Measurements from ENCODE around the gene ZNF318.
"Not testable (repeated sequence)": the region's sequence is repeated elsewhere in the genome, so short reads cannot be mapped to it uniquely, and the experiment has no call there.

Gene ZNF318

DNA sequence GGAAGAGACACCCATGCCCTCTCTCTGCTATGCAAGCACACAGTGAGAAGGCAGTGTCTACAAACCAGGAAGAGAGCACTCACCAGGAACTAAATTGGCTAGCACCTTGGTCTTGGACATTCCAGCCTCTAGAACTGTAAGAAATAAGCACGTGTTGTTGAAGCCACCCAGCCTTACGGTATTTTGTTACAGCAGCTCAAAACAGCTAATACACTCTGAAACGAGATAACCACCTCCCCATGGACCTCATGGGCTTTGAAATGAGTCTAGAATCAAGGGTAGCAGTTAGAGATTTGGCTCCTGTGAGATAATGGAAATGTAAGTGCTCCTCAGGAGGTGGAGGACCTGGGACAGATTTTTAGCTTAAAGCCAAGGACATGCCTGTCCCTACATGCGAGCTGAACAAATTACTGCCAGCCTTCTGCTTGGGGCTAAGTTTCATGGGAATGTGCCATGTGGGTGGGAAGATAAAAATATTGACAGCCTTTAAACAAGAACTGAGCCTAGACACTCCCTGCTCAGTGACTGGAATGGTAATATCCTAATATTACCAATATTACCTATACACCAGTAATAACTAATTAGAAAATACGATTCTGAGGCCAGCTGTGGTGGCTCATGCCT is 3.9 kb upstream of the ZNF318 start:
- in situ Hi-C loops (cut with MboI; ENCODE audit: low pct_unique_long_range_greater_than_20kb, low sequenced_read_pairs, unreplicated experiment) = no loop called here
- no peak for TF ChIP-seq CTCF (IDR thresholded peaks at IDR 0.05; ENCODE audit: extremely low read depth, insufficient read depth, missing control alignments)
- no peak for DNase-seq (ENCODE audit: low spot score)

DNA sequence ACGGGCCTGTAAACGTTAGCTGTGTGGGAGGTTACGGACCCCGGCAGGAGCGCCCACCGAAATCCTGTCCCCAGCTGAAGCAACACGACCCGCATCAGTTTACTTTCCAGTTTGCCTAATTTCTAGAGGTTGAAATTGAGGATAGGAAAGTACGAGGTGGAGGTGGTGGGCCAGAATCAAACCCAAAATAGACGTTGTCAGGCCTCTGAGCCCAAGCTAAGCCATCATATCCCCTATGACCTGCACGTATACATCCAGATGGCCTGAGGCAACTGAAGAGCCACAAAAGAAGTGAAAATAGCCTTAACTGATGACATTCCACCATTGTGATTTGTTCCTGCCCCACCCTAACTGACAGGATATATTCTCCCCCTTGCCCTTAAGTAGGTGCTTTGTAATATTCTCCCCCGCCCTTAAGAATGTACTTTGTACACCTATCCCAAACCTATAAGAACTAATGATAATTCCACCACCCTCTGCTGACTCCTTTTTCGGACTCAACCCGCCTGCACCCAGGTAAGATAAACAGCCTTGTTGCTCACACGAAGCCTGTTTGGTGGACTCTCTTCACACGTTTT is 645 bp upstream of the ZNF318 start:
- DNase-seq (ENCODE audit: low spot score); in situ Hi-C loops (cut with MboI; ENCODE audit: low pct_unique_long_range_greater_than_20kb, low sequenced_read_pairs, unreplicated experiment): not testable (repeated sequence)

GRCh38 chr6:43368259-43369160 is 937 bp downstream of the ZNF318 start:
- peak; percentile 29 for DNase-seq (ENCODE audit: low spot score)
- in situ Hi-C loops (cut with MboI; ENCODE audit: low pct_unique_long_range_greater_than_20kb, low sequenced_read_pairs, unreplicated experiment) = no loop called here
- TF ChIP-seq CTCF (IDR thresholded peaks at IDR 0.05; ENCODE audit: extremely low read depth, insufficient read depth, missing control alignments) = no peak

GRCh38 chr6:43367245-43367984 is 2.0 kb downstream of the ZNF318 start:
- TF ChIP-seq CTCF (IDR thresholded peaks at IDR 0.05; ENCODE audit: extremely low read depth, insufficient read depth, missing control alignments) = no peak
- in situ Hi-C loops (cut with MboI; ENCODE audit: low pct_unique_long_range_greater_than_20kb, low sequenced_read_pairs, unreplicated experiment) = no loop called here
- DNase-seq (ENCODE audit: low spot score) = peak; percentile 28

- DNase-seq (ENCODE audit: low spot score) = no peak
- no peak for TF ChIP-seq CTCF (IDR thresholded peaks at IDR 0.05; ENCODE audit: extremely low read depth, insufficient read depth, missing control alignments)
- in situ Hi-C loops (cut with MboI; ENCODE audit: low pct_unique_long_range_greater_than_20kb, low sequenced_read_pairs, unreplicated experiment) = no loop called here
Measured at GRCh38 chr6:43361269-43361668, 8.2 kb downstream of the ZNF318 start.

DNA sequence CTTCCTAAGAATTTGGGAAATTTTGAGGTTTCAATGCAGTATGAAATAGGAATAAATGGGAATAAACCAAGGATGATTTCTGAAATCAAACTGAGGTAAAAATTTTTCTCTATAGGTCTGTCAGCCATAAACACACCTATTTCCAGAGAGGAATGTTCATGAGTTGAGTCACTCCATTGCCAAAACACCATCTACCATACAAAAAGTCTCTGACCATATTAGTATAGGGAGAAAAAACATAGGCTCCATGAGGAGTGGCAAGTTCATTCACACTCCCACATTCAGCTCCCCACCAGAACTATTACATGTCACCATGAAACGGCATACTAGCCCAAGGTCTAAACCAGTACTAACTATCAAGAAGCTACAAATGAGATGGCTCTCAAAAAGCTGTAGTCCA is 9.6 kb downstream of the ZNF318 start:
- in situ Hi-C loops (cut with MboI; ENCODE audit: low pct_unique_long_range_greater_than_20kb, low sequenced_read_pairs, unreplicated experiment) = no loop called here
- no peak for DNase-seq (ENCODE audit: low spot score)
- no peak for TF ChIP-seq CTCF (IDR thresholded peaks at IDR 0.05; ENCODE audit: extremely low read depth, insufficient read depth, missing control alignments)
